Heart right ventricle (tissue), 16 donors: Measurements from ENCODE around the gene ZCCHC14. TPM values are rescaled to one million over a fixed set of nuclear protein-coding genes. Genes with fewer than 3 reads are reported as not detected.

Experiments
- ATAC-seq, 8 donors: fragments of 200-7000 bp; cut with Tn5 transposase; one replicate each; pipeline ENCODE4 v1.9.1; 2020; ENCODE audit warnings: mild to moderate bottlenecking in 8 of 8, moderate library complexity in 8 of 8, moderate number of reproducible peaks in 1 of 8
- DNase-seq, 2 donors: peaks; one replicate each; pipeline ENCODE4 v3.0.0-alpha.2; 2020
- H3K27ac ChIP-seq, 10 donors: fragments of 200-600 bp; sonication (generic) in 2 of 10; one replicate each; pipeline versions ENCODE4 v1.5.0 to v1.8.0; 2020 to 2022; ENCODE audit warnings: mild to moderate bottlenecking in 3 of 10
- H3K27me3 ChIP-seq, 7 donors: fragments of 200-600 bp; one replicate each; pipeline ENCODE4 v1.8.0; 2021 to 2022; ENCODE audit warnings: mild to moderate bottlenecking in 2 of 7
- H3K36me3 ChIP-seq, 9 donors: fragments of 200-600 bp; sonication (generic) in 1 of 9; one replicate each; pipeline versions ENCODE4 v1.5.0 to v1.8.0; 2020 to 2022; ENCODE audit warnings: mild to moderate bottlenecking in 2 of 9
- H3K4me1 ChIP-seq, 9 donors: fragments of 200-600 bp; sonication (generic) in 1 of 9; one replicate each; pipeline versions ENCODE4 v1.5.0 to v1.8.0; 2020 to 2022; ENCODE audit warnings: mild to moderate bottlenecking in 4 of 9
- H3K4me3 ChIP-seq, 10 donors: fragments of 200-600 bp; sonication (generic) in 2 of 10; one replicate each; pipeline versions ENCODE4 v1.5.0 to v1.8.0; 2020 to 2022; ENCODE audit warnings: mild to moderate bottlenecking in 7 of 10, moderate library complexity in 2 of 10
- H3K9me3 ChIP-seq, 11 donors: fragments of 200-600 bp in 10 of 11; sonication (generic) in 2 of 11; one replicate each; pipeline versions ENCODE4 v1.5.0 to v1.8.0; 2013 to 2022; ENCODE audit warnings: mild to moderate bottlenecking in 2 of 11, control low read depth in 1 of 11, moderate library complexity in 1 of 11
- CTCF ChIP-seq, 9 donors: fragments of 200-600 bp; sonication (generic) in 2 of 9; IDR thresholded peaks; one replicate each; pipeline versions ENCODE4 v1.5.0 to v1.8.0; 2021 to 2022; ENCODE audit warnings: antibody characterized with exemption in 9 of 9, mild to moderate bottlenecking in 5 of 9, moderate library complexity in 1 of 9
- WGBS, 2 donors: extraction: QIAGEN DNeasy Blood & Tissue Kit; methylation state at CpG; one replicate each; pipeline ENCODE4 v1.1.7; 2013; ENCODE audit warnings: inconsistent platforms in 1 of 2; 5-methylcytosine and 5-hydroxymethylcytosine counted together
- intact Hi-C, 10 donors: fragments of 100-400 bp; cut with DNase I; formaldehyde crosslinking; loops; one replicate each; pipeline versions ENCODE4 v1.11.1 to v1.14.2; 2022
- polyA plus RNA-seq, 2 donors: library from polyadenylated mRNA; stranded (reverse); fragments of 200-250 nt; gene quantifications; one replicate each; pipeline ENCODE4 v1.2.3, GENCODE V29; 2013
- total RNA-seq, 10 donors: library from RNA; stranded (reverse); fragmentation: NEBNext Ultra II Directional in 3 of 10; extraction: Animal tissue kit (Norgen Biotek cat#: 25700) in 3 of 10; gene quantifications; one replicate each; pipeline versions ENCODE4 v1.2.1 to v1.2.4, GENCODE V29; 2021 to 2023
- donor health status: Arrhythmogenic right ventricular cardiomyopathy.
- donor health status: ischemic (EF 13 %, LVEDD 7.1; RV severe dilation, severe dysfunction).
- donor health status: healthy with polysubstance abuse.
- donor health status: DM: no; HTN: yes; CAD: no.
- donor health status: DM: no; HTN: no; CAD: no.
- donor health status: ischemic (EF 25% LVEDD 6.9; RV normal size, moderate dysfunction).
- donor health status: ischemic (EF 25% LVEDD 5.7; RV mildly dilated, moderate dysfunction).
- donor health status: healthy.
- donor health status: DM: yes; HTN: yes; CAD: no.
- donor health status: Ischemic cardiomyopathy.
- donor health status: ischemic (EF 35%, LVEDD 5.7; RV mildly dilated, moderate dysfunction).
- donor health status: nonischemic (EF 11% LVEDD 7.7; RV severe dilation, severe dysfunction).
- donor health status: DM: yes; HTN: yes; CAD: no.
- donor health status: PGD.
- donor health status: ischemic (EF 29% LVEDD 5.4; RV normal size, mild dysfunction).
- donor health status: nonischemic (EF 23%, LVEDD 6.1; RV moderate dilation, normal function).

The ZCCHC14 gene
- total and polyA plus RNA-seq, 12 donors = 4.5 to 19.3 (median 15.7) TPM

GRCh38 chr16:87356491-87356853 lies 136.4 kb downstream of the ZCCHC14 start:
- TF ChIP-seq CTCF (IDR thresholded peaks at IDR 0.05) = no peak
- H3K9me3 ChIP-seq = no peaks in the 10 kb centered on the region
- ATAC-seq (no peak), DNase-seq (no peak)
- intact Hi-C loops = no loop called here
- H3K4me3 ChIP-seq = no peak overlapping the region
- peaks cover 0 to 4% (median 0%) of the 10 kb centered on the region in 7 donors for H3K27me3 ChIP-seq
- peaks cover 0 to 24% (median 13%) of the 10 kb centered on the region in 9 donors for H3K4me1 ChIP-seq
- WGBS, 2 donors = 83 to 92% methylated on average over 8 of the region's 8 CpGs
- peaks cover 0 to 78% (median 33%) of the 10 kb centered on the region in 9 donors for H3K36me3 ChIP-seq
- H3K27ac ChIP-seq = no peak overlapping the region

Other genes with a start within 250 kb of the ZCCHC14 start
- gene C16orf95, start 175.6 kb downstream of the ZCCHC14 start, total RNA-seq = 1 to 10 TPM; 2.8 to 5.1 (median 3.8) TPM
- gene C16orf95, start 175.6 kb downstream of the ZCCHC14 start, polyA plus RNA-seq = 1 to 10 TPM; 1.7 to 3.2 TPM
- 10 to 100 TPM; 58.3 to 94.3 (median 74.0) TPM for gene FBXO31, start 109.2 kb downstream of the ZCCHC14 start, total RNA-seq
- gene FBXO31, start 109.2 kb downstream of the ZCCHC14 start, polyA plus RNA-seq = 10 to 100 TPM; 15.1 to 21.4 TPM
- 100 to 1,000 TPM; 109 to 141 (median 125) TPM for gene MAP1LC3B, start 100.7 kb downstream of the ZCCHC14 start, total RNA-seq
- 100 to 1,000 TPM in 1 of 2 donors, 10 to 100 TPM in 1; 47.0 to 161 TPM for gene MAP1LC3B, start 100.7 kb downstream of the ZCCHC14 start, polyA plus RNA-seq
- gene JPH3, start 109.5 kb upstream of the ZCCHC14 start, total RNA-seq = under 1 TPM in 5 of 10 donors, not detected in 5; 0.08 to 0.79 (median 0.10) TPM
- gene JPH3, start 109.5 kb upstream of the ZCCHC14 start, polyA plus RNA-seq = under 1 TPM in 1 of 2 donors, not detected in 1; 0.06 TPM